Heart left ventricle (tissue), 13 donors: Measurements from ENCODE around the gene CAMTA1.

Experiments
- CTCF ChIP-seq, 12 donors: fragments of 200-600 bp; sonication (generic) in 4 of 12; IDR thresholded peaks; one replicate each; pipeline versions ENCODE4 v1.5.0 to v1.8.0; 2018 to 2022; ENCODE audit warnings: antibody characterized with exemption in 12 of 12, mild to moderate bottlenecking in 5 of 12
- POLR2A ChIP-seq, 2 donors: fragments of 450-650 bp; IDR thresholded peaks; one replicate each; pipeline ENCODE4 v1.6.1; 2017; ENCODE audit warnings: antibody characterized with exemption in 2 of 2, mild to moderate bottlenecking in 2 of 2, moderate library complexity in 2 of 2
- donor health status: ischemic (EF 13 %, LVEDD 7.1; RV severe dilation, severe dysfunction).
- donor health status: DM: no; HTN: yes; CAD: no.
- donor health status: DM: no; HTN: no; CAD: no.
- donor health status: ischemic (EF 25% LVEDD 6.9; RV normal size, moderate dysfunction).
- donor health status: ischemic (EF 25% LVEDD 5.7; RV mildly dilated, moderate dysfunction).
- donor health status: ischemic (EF 35%, LVEDD 5.7; RV mildly dilated, moderate dysfunction).
- donor health status: nonischemic (EF 11% LVEDD 7.7; RV severe dilation, severe dysfunction).
- donor health status: DM: yes; HTN: yes; CAD: no.
- donor health status: PGD.
- donor health status: ischemic (EF 29% LVEDD 5.4; RV normal size, mild dysfunction).
- donor health status: nonischemic (EF 23%, LVEDD 6.1; RV moderate dilation, normal function).

- TF ChIP-seq CTCF (IDR thresholded peaks at IDR 0.05) = no peak
- no peak for TF ChIP-seq POLR2A (IDR thresholded peaks at IDR 0.05)
Measured at GRCh38 chr1:6939363-6939762, 154.1 kb downstream of the CAMTA1 start.
